Hepatocyte (in vitro differentiated cells): Measurements from ENCODE around the gene TTC28.

ENCODE experiments used
- CTCF ChIP-seq: fragments of 200-600 bp; sonication (generic); IDR thresholded peaks from 2 replicates; pipeline ENCODE4 v1.5.1; 2016; ENCODE audit warnings: antibody characterized with exemption, mild to moderate bottlenecking; ENCODE audit not compliant: poor library complexity
- EZH2 ChIP-seq: fragments of 200-600 bp; sonication (generic); IDR thresholded peaks from 2 replicates; pipeline ENCODE4 v1.6.1; 2016; ENCODE audit warnings: antibody characterized with exemption, mild to moderate bottlenecking, borderline replicate concordance
- EZH2phosphoT487 ChIP-seq: fragments of 200-600 bp; sonication (generic); IDR thresholded peaks from one replicate; pipeline ENCODE4 v1.6.1; 2018; ENCODE audit warnings: antibody characterized with exemption, mild to moderate bottlenecking, low read depth, moderate library complexity; ENCODE audit not compliant: unreplicated experiment, severe bottlenecking

GRCh38 chr22:28120691-28121592 is 558.7 kb downstream of the TTC28 start:
- no peak for TF ChIP-seq EZH2
- no peak for TF ChIP-seq CTCF
- TF ChIP-seq EZH2phosphoT487: no peak
